Activated T-helper 17 cell treated with anti-CD3 and anti-CD28 coated beads, Interleukin-2, amount 50 U/mL, for 72 hours (primary cell): ENCODE results near the gene WTAP. TPM values are rescaled to one million over a fixed set of nuclear protein-coding genes. Genes with fewer than 3 reads are reported as not detected.

Source experiments
- total RNA-seq, 2 donors: library from RNA; stranded (reverse); gene quantifications; one replicate each; pipeline ENCODE4 v1.2.3, GENCODE V29; 2022

The WTAP gene
- total RNA-seq, 2 donors from 2014 or later: 79.8 to 88.5 TPM

Other genes with a start within 250 kb of the WTAP start
- gene SOD2, start 34.3 kb upstream of the WTAP start, total RNA-seq: 100 to 1,000 TPM; 110 to 112 TPM
- 10 to 100 TPM; 66.2 to 90.3 TPM for gene ACAT2, start 34.5 kb downstream of the WTAP start, total RNA-seq
- 100 to 1,000 TPM; 321 to 554 TPM for gene TCP1, start 62.1 kb downstream of the WTAP start, total RNA-seq
- gene MRPL18, start 63.0 kb downstream of the WTAP start, total RNA-seq: 100 to 1,000 TPM in 1 of 2 donors, 10 to 100 TPM in 1; 61.9 to 124 TPM
- under 1 TPM; 0.74 to 0.82 TPM for gene PNLDC1, start 72.8 kb downstream of the WTAP start, total RNA-seq
- gene MAS1, start 163.5 kb downstream of the WTAP start, total RNA-seq: not detected
- 10 to 100 TPM; 68.2 to 82.2 TPM for gene IGF2R, start 241.6 kb downstream of the WTAP start, total RNA-seq